Measurements from ENCODE around the gene CYB5R2.
A peak's percentile ranks its signal among the peaks of the same experiment; 100 is the strongest.

The CYB5R2 gene

GRCh38 chr11:7672276-7672959, 882 bp downstream of the CYB5R2 start:
- peaks cover 79% of the 10 kb centered on the region for H3K4me1 Mint-ChIP-seq
- no peak for DNase-seq
- peak overlapping the region; percentile 64 for H3K27ac Mint-ChIP-seq
- H3K9me3 Mint-ChIP-seq = peaks cover 21% of the 10 kb centered on the region
- no peak for TF ChIP-seq CTCF (IDR thresholded peaks at IDR 0.05)
- peak overlapping the region; percentile 75 for H3K4me3 Mint-ChIP-seq
- H3K27me3 Mint-ChIP-seq (ENCODE audit: low read depth, poor library complexity) = peaks cover 8% of the 10 kb centered on the region
- peaks cover 28% of the 10 kb centered on the region for H3K36me3 Mint-ChIP-seq (ENCODE audit: low read depth)

- Mint-ChIP-seq H3K4me1 (peaks cover 71% of the 10 kb centered on the region), H3K4me3 (peak overlapping the region; percentile 47), H3K27me3 (ENCODE audit: low read depth, poor library complexity) (peaks cover 8% of the 10 kb centered on the region), H3K27ac (no peak overlapping the region), H3K36me3 (ENCODE audit: low read depth) (peaks cover 20% of the 10 kb centered on the region), H3K9me3 (peaks cover 21% of the 10 kb centered on the region)
- no peak for DNase-seq
- TF ChIP-seq CTCF (IDR thresholded peaks at IDR 0.05) = no peak
Observed at GRCh38 chr11:7671347-7672215, 1.7 kb downstream of the CYB5R2 start.

- H3K27me3 Mint-ChIP-seq (ENCODE audit: low read depth, poor library complexity) = peaks cover 8% of the 10 kb centered on the region
- TF ChIP-seq CTCF (IDR thresholded peaks at IDR 0.05) = no peak
- DNase-seq = no peak
- H3K36me3 Mint-ChIP-seq (ENCODE audit: low read depth) = peaks cover 20% of the 10 kb centered on the region
- no peak overlapping the region for H3K4me3 Mint-ChIP-seq
- H3K4me1 Mint-ChIP-seq = peaks cover 62% of the 10 kb centered on the region
- peak overlapping the region; percentile 81 for H3K27ac Mint-ChIP-seq
- H3K9me3 Mint-ChIP-seq = peaks cover 18% of the 10 kb centered on the region
Observed at GRCh38 chr11:7670641-7671040, 2.7 kb downstream of the CYB5R2 start.

- peaks cover 30% of the 10 kb centered on the region for H3K36me3 Mint-ChIP-seq (ENCODE audit: low read depth)
- peaks cover 13% of the 10 kb centered on the region for H3K9me3 Mint-ChIP-seq
- H3K27me3 Mint-ChIP-seq (ENCODE audit: low read depth, poor library complexity) = peaks cover under 1% of the 10 kb centered on the region
- no peak overlapping the region for H3K27ac Mint-ChIP-seq
- H3K4me3 Mint-ChIP-seq = no peak overlapping the region
- no peak for TF ChIP-seq CTCF (IDR thresholded peaks at IDR 0.05)
- DNase-seq = no peak
- peaks cover 46% of the 10 kb centered on the region for H3K4me1 Mint-ChIP-seq
Observed at GRCh38 chr11:7668911-7669310, 4.4 kb downstream of the CYB5R2 start.

- peaks cover 35% of the 10 kb centered on the region for H3K36me3 Mint-ChIP-seq (ENCODE audit: low read depth)
- H3K4me3 Mint-ChIP-seq = no peak overlapping the region
- H3K9me3 Mint-ChIP-seq = peaks cover 17% of the 10 kb centered on the region
- TF ChIP-seq CTCF (IDR thresholded peaks at IDR 0.05) = no peak
- no peak for DNase-seq
- no peak overlapping the region for H3K27ac Mint-ChIP-seq
- peaks cover 45% of the 10 kb centered on the region for H3K4me1 Mint-ChIP-seq
- H3K27me3 Mint-ChIP-seq (ENCODE audit: low read depth, poor library complexity) = no peaks in the 10 kb centered on the region
Observed at GRCh38 chr11:7668464-7668863, 4.8 kb downstream of the CYB5R2 start.
